ENCODE data around the gene FASTK.

The FASTK gene, protein sequence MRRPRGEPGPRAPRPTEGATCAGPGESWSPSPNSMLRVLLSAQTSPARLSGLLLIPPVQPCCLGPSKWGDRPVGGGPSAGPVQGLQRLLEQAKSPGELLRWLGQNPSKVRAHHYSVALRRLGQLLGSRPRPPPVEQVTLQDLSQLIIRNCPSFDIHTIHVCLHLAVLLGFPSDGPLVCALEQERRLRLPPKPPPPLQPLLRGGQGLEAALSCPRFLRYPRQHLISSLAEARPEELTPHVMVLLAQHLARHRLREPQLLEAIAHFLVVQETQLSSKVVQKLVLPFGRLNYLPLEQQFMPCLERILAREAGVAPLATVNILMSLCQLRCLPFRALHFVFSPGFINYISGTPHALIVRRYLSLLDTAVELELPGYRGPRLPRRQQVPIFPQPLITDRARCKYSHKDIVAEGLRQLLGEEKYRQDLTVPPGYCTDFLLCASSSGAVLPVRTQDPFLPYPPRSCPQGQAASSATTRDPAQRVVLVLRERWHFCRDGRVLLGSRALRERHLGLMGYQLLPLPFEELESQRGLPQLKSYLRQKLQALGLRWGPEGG

GRCh38 chr7:151080522-151081169 is at the start of gene FASTK:
Gene FASTK (minus strand): TSS chr7:151080809. CDS start chr7:151080766, 43 bp downstream.
- DNase-seq (ENCODE audit: low spot score): peak; percentile 91

DNA sequence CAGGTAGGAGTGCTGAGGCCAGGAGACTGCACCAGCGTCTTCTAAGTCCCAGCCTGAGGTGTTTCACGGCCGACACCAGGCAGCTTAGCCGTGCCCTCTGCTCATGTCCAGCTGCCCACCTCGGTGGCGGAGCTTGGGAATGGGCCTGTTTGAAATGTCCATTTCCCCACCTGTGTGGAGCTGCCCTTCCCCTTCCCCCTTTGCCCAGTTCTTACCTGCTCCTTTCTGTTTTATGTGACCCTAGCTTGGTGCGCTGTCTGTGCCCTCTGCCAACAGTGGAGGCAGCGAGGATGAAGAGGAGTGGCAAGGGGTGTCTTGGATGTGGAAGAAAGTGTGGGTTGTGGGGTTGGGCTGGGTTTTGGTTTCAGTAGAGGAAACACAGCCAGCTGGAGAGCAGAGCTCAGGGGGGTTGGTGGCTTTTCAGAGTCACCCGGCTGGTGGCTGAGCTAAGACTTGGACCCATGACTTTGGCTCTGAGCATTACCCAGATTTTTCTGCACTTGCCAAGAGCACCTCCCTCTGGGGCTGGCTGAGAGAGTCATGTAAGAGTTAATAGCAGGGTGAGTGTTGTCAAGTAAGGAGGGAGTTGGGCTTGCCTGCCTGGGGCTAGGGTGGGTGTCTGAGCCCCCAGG is 49.5 kb upstream of the FASTK start:
- DNase-seq (ENCODE audit: low spot score): no peak

DNA sequence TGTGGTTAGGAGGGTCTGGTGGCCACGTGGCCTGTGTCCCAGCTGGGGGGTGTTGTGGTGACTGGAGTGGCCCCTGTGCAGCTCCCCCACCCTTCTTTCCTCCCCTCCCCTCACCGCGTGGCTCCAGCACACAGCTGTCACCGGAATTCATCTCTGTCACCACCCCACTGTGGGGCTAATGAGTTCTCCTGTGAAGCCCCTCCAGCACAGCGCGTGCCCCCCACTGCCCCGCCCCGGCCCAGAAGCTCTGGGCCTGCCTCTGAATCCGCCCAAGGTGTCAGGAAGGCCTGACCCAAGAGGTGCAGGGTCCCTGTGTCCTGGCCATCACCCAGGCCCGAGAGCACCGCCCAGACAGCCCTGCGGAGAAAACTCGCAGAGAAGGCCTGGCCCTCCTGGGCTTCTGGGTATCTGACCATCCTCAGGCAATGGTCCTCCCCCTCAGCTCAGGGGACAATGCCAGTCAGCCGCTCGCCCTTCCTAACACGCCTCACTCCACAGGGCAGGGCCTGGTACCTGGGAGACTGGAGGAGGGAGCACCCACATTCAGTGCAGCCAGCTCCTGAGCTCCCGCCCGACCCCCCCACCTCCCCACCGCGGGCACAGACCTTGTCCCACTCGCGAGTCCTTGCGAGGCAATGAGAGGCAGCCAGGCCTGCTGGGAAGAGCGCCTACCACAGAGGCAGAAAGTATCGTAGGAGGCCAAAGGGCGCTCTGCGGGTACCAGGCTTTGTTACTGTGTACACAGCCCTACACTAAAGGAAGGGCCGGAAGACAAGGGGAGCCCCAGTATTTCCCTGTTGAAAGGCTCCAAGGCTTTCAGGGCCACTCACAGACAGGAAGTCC is 48.7 kb upstream of the FASTK start:
- DNase-seq (ENCODE audit: low spot score): no peak

- no peak for DNase-seq (ENCODE audit: low spot score)
These were observed 48.1 kb upstream of the FASTK start for GRCh38 chr7:151128716-151129115.

DNA sequence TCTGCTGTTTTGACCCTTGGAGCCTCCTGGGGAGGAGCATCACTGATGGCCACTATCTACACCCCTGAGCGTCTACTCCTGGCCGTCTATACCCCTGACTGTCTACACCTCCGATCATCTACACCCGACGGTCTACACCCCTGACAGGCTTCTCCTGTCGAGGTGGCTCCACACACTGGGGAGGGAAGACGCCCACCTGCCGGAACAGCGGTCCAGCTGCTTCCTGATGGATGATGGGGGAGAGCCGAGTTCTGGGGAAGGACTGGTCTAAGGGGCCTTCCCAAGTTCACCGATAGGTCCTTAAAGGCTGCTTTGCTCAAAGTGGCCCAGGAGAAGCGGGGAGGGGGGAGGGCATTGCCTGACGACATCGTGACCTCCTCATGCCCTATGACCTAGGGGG is 47.5 kb upstream of the FASTK start:
- no peak for DNase-seq (ENCODE audit: low spot score)

- DNase-seq (ENCODE audit: low spot score): no peak
These were observed 46.0 kb upstream of the FASTK start for GRCh38 chr7:151126491-151127137.

DNA sequence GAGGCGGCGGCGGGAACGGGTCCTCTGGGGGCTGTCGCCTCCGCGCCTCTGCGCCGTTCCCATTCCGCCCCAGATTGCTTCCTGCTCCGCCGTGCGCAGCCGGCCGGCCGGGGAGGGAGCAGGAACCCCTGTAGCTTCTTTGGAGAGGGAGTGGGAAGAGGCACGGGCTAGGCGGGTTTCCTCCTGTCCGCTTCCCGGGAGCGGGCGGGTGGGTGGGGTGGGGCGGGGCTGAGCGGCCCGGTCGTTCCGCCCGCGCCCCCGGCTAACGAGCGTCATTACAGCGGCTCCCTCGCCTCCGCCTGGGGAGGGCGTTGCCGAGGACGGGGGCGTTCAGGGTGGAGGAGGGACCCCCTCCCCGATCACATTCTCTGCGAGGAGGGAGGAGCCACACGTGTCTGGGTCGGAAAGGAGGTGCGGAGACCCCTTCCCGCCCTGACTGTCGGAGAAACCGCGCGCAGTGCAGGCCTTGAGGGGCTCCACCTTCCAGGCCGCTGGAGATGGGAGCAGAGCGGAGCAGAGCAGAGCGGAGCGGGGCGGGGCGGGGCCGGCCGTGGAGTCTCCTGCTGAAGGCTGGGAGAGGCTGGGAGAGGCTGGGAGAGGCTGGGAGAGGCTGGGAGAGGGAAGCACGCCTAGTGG is 45.4 kb upstream of the FASTK start:
- DNase-seq (ENCODE audit: low spot score): no peak

DNA sequence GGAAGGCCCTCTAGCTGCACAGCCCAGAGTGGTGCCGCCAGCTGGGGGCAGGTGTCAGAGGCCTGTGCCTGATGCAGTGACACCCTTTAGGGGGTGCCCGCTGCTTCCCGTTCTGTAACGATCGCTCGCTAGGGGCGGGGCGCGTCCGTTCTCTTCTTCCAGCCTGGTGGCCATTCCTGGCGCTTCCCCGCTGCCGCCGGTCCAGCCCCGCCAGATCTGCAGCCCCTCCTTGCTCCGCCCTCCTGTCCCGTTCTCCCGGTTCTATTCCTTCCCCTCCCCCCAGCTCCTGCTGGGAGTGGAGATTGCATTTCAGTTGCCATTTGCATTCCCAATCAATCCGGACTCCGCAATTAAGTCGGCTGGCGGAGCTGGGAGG is 44.8 kb upstream of the FASTK start:
- DNase-seq (ENCODE audit: low spot score): no peak

GRCh38 chr7:151124899-151125399 is 44.3 kb upstream of the FASTK start:
- DNase-seq (ENCODE audit: low spot score): no peak

GRCh38 chr7:151124481-151124880 is 43.9 kb upstream of the FASTK start:
- DNase-seq (ENCODE audit: low spot score): no peak

DNA sequence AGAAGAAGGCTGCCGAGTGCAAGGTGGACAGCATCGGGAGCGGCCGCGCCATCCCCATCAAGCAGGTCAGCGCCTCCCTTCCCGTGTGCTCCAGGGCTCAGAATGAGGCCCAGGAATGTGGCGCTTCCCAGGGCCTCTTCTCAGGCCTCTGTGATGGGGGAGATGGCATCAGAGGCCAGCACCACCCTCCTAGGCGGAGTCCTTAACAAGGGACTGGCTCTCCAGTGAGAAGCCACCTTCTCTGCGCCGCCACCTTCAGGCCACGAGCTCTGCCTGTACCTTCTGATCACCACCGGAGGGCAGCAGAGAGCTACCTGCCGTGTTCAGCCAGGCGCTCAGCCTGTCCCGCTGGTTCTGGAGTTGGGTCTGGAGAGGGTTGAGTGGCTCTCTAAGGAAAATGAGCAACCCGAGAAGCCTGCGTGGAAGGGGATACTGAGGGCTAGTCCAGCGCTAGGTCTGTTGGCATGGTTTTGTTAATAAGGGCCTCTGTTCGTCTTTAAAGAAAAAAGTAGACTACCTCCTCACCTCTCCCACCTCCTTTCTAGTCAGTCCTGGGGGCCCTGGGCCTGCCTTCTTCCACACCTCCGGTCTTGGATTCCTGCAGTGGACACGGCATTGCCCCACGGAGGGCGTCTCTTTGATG is 43.3 kb upstream of the FASTK start:
- peak; percentile 86 for DNase-seq (ENCODE audit: low spot score)

DNA sequence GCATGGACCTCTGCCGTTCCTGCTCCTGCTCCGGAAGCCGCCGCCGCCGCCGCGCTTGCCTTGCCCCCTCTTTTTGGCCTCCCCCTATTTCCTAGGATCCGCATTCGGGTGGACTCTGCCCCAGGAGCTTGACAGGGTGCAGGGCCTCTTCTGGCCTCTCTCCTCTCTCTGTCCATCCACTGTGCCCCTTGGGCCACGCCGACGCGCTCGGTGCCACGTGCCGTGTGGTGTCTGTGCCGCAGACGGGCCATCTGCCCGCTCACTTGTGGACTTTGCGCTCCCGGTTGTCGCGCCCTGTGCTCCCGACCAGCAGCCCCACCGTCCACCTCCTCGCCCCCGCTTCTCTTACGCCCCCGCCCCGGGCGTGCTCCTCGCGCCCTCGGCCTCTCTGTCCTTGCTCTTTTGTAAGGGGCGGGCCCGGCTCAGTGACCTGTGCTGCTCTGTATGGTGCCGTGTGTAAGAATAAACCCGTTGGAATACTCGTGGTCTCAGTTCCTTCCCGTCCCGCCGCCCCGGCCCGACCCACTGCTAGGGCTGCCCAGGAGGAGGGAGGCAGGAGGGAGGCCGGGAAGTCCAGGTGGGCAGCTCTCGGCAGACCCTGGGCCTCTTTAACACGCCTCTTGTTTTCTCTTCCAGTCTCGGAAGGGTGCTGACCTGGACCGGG is 42.7 kb upstream of the FASTK start:
- no peak for DNase-seq (ENCODE audit: low spot score)

- no peak for DNase-seq (ENCODE audit: low spot score)
These were observed 42.2 kb upstream of the FASTK start for GRCh38 chr7:151122796-151123157.

GRCh38 chr7:151122276-151122675 is 41.7 kb upstream of the FASTK start:
- DNase-seq (ENCODE audit: low spot score): no peak

DNA sequence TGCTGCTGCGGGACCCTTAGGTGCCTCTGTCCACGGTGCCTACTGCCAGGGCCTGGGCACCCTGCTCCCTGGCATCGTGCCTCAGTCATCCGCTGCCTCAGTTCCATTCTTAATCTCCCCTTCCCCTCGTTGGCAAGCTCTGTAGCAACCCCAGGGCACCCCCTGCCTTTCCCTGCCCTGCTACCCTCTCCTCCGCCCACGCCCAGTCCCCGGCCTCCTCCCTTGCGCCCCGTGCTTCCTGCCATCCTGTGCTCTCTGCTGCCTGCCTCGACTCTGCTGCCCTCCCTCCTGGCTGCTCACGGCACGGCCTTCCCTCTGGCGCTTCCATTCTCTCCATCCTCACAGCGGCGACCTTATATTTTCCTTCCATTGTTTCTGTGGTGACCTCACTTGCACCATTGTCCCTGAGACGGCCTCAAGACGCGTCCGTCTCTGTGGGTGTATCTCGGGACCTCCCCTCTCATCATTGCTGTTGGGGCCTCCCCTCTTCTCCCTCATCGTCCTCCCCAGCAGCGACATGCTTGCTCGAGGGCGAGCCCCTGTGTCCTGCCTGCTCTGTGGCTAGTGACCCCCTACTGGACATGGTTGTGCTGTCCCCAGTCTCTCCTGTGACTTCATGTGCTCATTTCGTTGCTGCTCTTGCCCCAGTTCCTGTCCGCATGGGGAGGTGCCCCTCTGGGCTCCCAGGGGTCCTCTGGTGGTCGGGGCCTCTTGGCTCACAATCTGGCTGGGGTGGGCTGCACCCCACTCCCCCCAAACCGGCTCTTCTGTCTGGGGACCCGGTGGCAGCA is 41.0 kb upstream of the FASTK start:
- no peak for DNase-seq (ENCODE audit: low spot score)

DNA sequence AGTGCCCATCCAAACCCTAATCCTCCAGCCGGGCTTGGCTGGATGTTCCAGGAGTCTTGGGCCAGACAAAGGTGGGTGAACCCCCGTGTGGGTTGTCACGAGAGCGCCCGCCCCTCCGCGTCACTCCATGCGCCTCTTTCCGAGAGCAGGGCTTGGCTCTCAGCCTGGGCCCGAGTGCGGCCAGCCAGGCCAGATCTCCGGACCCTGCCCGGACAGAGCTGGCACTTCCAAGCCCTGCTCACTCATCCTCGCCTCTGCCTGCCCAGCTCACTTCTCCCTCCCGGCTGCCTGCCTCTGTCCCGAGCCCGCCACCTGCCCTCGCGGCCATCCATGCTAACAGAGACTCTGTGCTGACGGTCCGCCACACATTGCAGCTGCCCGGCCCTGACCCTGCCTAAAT is 40.3 kb upstream of the FASTK start:
- DNase-seq (ENCODE audit: low spot score): no peak

GRCh38 chr7:151119902-151120301 is 39.3 kb upstream of the FASTK start:
- no peak for DNase-seq (ENCODE audit: low spot score)

- no peak for DNase-seq (ENCODE audit: low spot score)
These were observed 38.4 kb upstream of the FASTK start for GRCh38 chr7:151119055-151119415.
